Measurements from ENCODE around the gene GRIN2B.

The GRIN2B gene

GRCh38 chr12:13941258-13942249 is 39.8 kb downstream of the GRIN2B start (continued):
- TF ChIP-seq ZBTB17 (tag by site-specific recombination; IDR thresholded peaks at IDR 0.05) = peak; percentile 56; the same call in 1 of the 2 replicates
- no peak for TF ChIP-seq ZNF513 (tag by site-specific recombination; IDR thresholded peaks at IDR 0.05)
- no peak for TF ChIP-seq MYNN (tag by site-specific recombination; IDR thresholded peaks at IDR 0.05; ENCODE audit: borderline replicate concordance)
- no peak for TF ChIP-seq ZBTB1 (tag by site-specific recombination; IDR thresholded peaks at IDR 0.05)
- no peak for TF ChIP-seq ZNF776 (tag by site-specific recombination; IDR thresholded peaks at IDR 0.05; ENCODE audit: borderline replicate concordance)
- no peak for TF ChIP-seq ZNF639 (tag by site-specific recombination; IDR thresholded peaks at IDR 0.05)
- peak; percentile 88 for TF ChIP-seq GLIS1 (tag by site-specific recombination; IDR thresholded peaks at IDR 0.05)
- no peak for TF ChIP-seq PRDM4 (tag by site-specific recombination; IDR thresholded peaks at IDR 0.05)
- no peak for TF ChIP-seq ZNF221 (tag by site-specific recombination; IDR thresholded peaks at IDR 0.05; ENCODE audit: borderline replicate concordance)

- no peak overlapping the region for H3K27ac ChIP-seq (ENCODE audit: extremely low read depth, low read depth, low read length)
- no peaks in the 10 kb centered on the region for H3K4me1 ChIP-seq (ENCODE audit: control insufficient read depth, insufficient read depth, low read length)
- no peak overlapping the region for H3K4me3 ChIP-seq (ENCODE audit: low read depth, low read length)
- POLR2A ChIA-PET = no interaction called here
- TF ChIP-seq PRDM2 (tag by site-specific recombination; IDR thresholded peaks at IDR 0.05; ENCODE audit: borderline replicate concordance) (no peak), ZNF626 (tag by site-specific recombination; IDR thresholded peaks at IDR 0.05) (no peak), ZNF274 (IDR thresholded peaks at IDR 0.05; ENCODE audit: low read length) (no peak), ZNF274 (tag by site-specific recombination; IDR thresholded peaks at IDR 0.05; ENCODE audit: borderline replicate concordance) (no peak), ZSCAN16 (tag by site-specific recombination; IDR thresholded peaks at IDR 0.05) (no peak), ZNF660 (tag by site-specific recombination; IDR thresholded peaks at IDR 0.05) (no peak), ZNF621 (tag by site-specific recombination; IDR thresholded peaks at IDR 0.05) (no peak), ZNF658 (tag by site-specific recombination; IDR thresholded peaks at IDR 0.05) (no peak), BCL11A (tag by site-specific recombination; IDR thresholded peaks at IDR 0.05; ENCODE audit: low read depth) (no peak), ZNF768 (tag by site-specific recombination; IDR thresholded peaks at IDR 0.05) (no peak)
- H3K9me3 ChIP-seq (ENCODE audit: control insufficient read depth, insufficient read depth, low read depth, low read length) = peaks cover 2% of the 10 kb centered on the region
- CTCF ChIA-PET = interaction anchor here (0.5 to 3.0 kb wide), 9 partner anchors 10 to 201 kb away, joined by 3 to 29 read pairs (median 4); no protein-coding TSS in a partner anchor
- H3K36me3 ChIP-seq (ENCODE audit: control insufficient read depth in 2 of 2, insufficient read depth in 1 of 2, low read length in 2 of 2) = no peaks in the 10 kb centered on the region
These were observed 41.0 kb downstream of the GRIN2B start for GRCh38 chr12:13940335-13940865.
